Fibroblast of skin of back (primary cell): ENCODE data around the gene ARHGEF4.
"Not testable (repeated sequence)": the region's sequence is repeated elsewhere in the genome, so short reads cannot be mapped to it uniquely, and the experiment has no call there.

Experiments used
- DNase-seq: peaks from one replicate; pipeline ENCODE4 v3.0.0-alpha.2; 2013

Gene ARHGEF4

GRCh38 chr2:130985206-130985780, 148.6 kb downstream of the ARHGEF4 start:
- DNase-seq, result no peak

- DNase-seq, result no peak
Measured at GRCh38 chr2:130985831-130986649, 149.3 kb downstream of the ARHGEF4 start.

GRCh38 chr2:130986890-130987493, 150.3 kb downstream of the ARHGEF4 start:
- DNase-seq, result no peak

GRCh38 chr2:130987519-130988425, 151.1 kb downstream of the ARHGEF4 start:
- no peak for DNase-seq

- DNase-seq, result not testable (repeated sequence)
Measured at GRCh38 chr2:130991446-130991845, 154.7 kb downstream of the ARHGEF4 start.

- DNase-seq, result not testable (repeated sequence)
Measured at GRCh38 chr2:130992003-130992402, 155.3 kb downstream of the ARHGEF4 start.

- DNase-seq, result no peak
Measured at GRCh38 chr2:130996691-130997090, 160.0 kb downstream of the ARHGEF4 start.

- DNase-seq, result no peak
Measured at GRCh38 chr2:130997198-130997597, 160.5 kb downstream of the ARHGEF4 start.

GRCh38 chr2:130998561-130998960, 161.8 kb downstream of the ARHGEF4 start:
- no peak for DNase-seq

- no peak for DNase-seq
Measured at GRCh38 chr2:131004446-131005209, 167.9 kb downstream of the ARHGEF4 start.

GRCh38 chr2:131005216-131005935, 168.7 kb downstream of the ARHGEF4 start:
- no peak for DNase-seq

GRCh38 chr2:131006561-131006960, 169.8 kb downstream of the ARHGEF4 start:
- DNase-seq, result no peak

GRCh38 chr2:131008967-131009366, 172.3 kb downstream of the ARHGEF4 start:
- no peak for DNase-seq

GRCh38 chr2:131009713-131010475, 173.2 kb downstream of the ARHGEF4 start:
- no peak for DNase-seq

- no peak for DNase-seq
Measured at GRCh38 chr2:131010566-131010965, 173.9 kb downstream of the ARHGEF4 start.

- DNase-seq, result no peak
Measured at GRCh38 chr2:131011486-131011885, 174.8 kb downstream of the ARHGEF4 start.

- no peak for DNase-seq
Measured at GRCh38 chr2:131014141-131014540, 177.4 kb downstream of the ARHGEF4 start.

GRCh38 chr2:131015764-131016163, 179.1 kb downstream of the ARHGEF4 start:
- no peak for DNase-seq

- DNase-seq, result peak; percentile 22
Measured at GRCh38 chr2:131016826-131017741, 180.4 kb downstream of the ARHGEF4 start.
